DOHH2 (cell line): ENCODE results near the gene STARD13.

Experiments
- H3F3A ChIP-seq: fragments of 200-600 bp; sonication (generic), shearing (Covaris generic); 2 replicates; pipeline ENCODE4 v1.6.0; 2016; ENCODE audit warnings: antibody characterized with exemption, mild to moderate bottlenecking; ENCODE audit not compliant: control insufficient read depth, insufficient read depth
- H3K27ac ChIP-seq: fragments of 200-600 bp; sonication (generic); 2 replicates; pipeline ENCODE4 v1.5.1; 2014; ENCODE audit warnings: low read depth, mild to moderate bottlenecking, low read length, moderate library complexity
- H3K27me3 ChIP-seq: fragments of 200-600 bp; sonication (generic); 2 replicates; pipeline ENCODE4 v1.6.1; 2014; ENCODE audit warnings: mild to moderate bottlenecking, low read length, mixed read lengths; ENCODE audit not compliant: control insufficient read depth
- H3K36me3 ChIP-seq: fragments of 200-600 bp; sonication (generic); 2 replicates; pipeline ENCODE4 v1.6.1; 2014; ENCODE audit warnings: mild to moderate bottlenecking, low read length, moderate library complexity, mixed read lengths; ENCODE audit not compliant: control insufficient read depth
- H3K4me1 ChIP-seq: fragments of 200-600 bp; sonication (generic); 2 replicates; pipeline ENCODE4 v1.6.1; 2014; ENCODE audit warnings: mild to moderate bottlenecking, low read length, mixed read lengths; ENCODE audit not compliant: control insufficient read depth
- H3K4me2 ChIP-seq: fragments of 200-600 bp; sonication (generic); 2 replicates; pipeline ENCODE4 v1.6.0; 2014; ENCODE audit warnings: mild to moderate bottlenecking, low read length, moderate library complexity
- H3K4me3 ChIP-seq: fragments of 200-600 bp; sonication (generic); 2 replicates; pipeline ENCODE4 v1.5.1; 2014; ENCODE audit warnings: mild to moderate bottlenecking, low read length, mixed read lengths
- H3K79me2 ChIP-seq: fragments of 200-600 bp; sonication (generic); 2 replicates; pipeline ENCODE4 v1.6.1; 2014; ENCODE audit warnings: mild to moderate bottlenecking, low read length, mixed read lengths; ENCODE audit not compliant: control insufficient read depth
- H3K9me2 ChIP-seq: fragments of 200-600 bp; sonication (generic); replicated peaks from 2 replicates; pipeline ENCODE4 v1.6.1; 2014; ENCODE audit warnings: mild to moderate bottlenecking, low read length, mixed read lengths; ENCODE audit not compliant: control insufficient read depth
- H3K9me3 ChIP-seq: fragments of 200-600 bp; sonication (generic); 2 replicates; pipeline ENCODE4 v1.6.1; 2014; ENCODE audit warnings: antibody characterized with exemption, low read length, mixed read lengths; ENCODE audit not compliant: control insufficient read depth, insufficient read depth
- H4K20me1 ChIP-seq: fragments of 200-600 bp; sonication (generic); 2 replicates; pipeline ENCODE4 v1.6.0; 2014; ENCODE audit warnings: low read depth, mild to moderate bottlenecking, antibody characterized with exemption, low read length, moderate library complexity; ENCODE audit not compliant: control insufficient read depth, insufficient read depth
- EZH2phosphoT487 ChIP-seq: fragments of 200-600 bp; sonication (generic); IDR thresholded peaks from 2 replicates; pipeline ENCODE4 v1.6.1; 2017; ENCODE audit warnings: borderline replicate concordance, mild to moderate bottlenecking, antibody characterized with exemption, low read length, moderate library complexity, mixed read lengths
- TF ChIP-seq, protein P1 (sequence below): fragments of 200-600 bp; sonication (generic); IDR thresholded peaks from one replicate; pipeline ENCODE4 v1.5.1; 2014; ENCODE audit warnings: antibody characterized with exemption, mild to moderate bottlenecking, low read depth, low read length; ENCODE audit not compliant: poor library complexity, severe bottlenecking

Gene STARD13

DNA sequence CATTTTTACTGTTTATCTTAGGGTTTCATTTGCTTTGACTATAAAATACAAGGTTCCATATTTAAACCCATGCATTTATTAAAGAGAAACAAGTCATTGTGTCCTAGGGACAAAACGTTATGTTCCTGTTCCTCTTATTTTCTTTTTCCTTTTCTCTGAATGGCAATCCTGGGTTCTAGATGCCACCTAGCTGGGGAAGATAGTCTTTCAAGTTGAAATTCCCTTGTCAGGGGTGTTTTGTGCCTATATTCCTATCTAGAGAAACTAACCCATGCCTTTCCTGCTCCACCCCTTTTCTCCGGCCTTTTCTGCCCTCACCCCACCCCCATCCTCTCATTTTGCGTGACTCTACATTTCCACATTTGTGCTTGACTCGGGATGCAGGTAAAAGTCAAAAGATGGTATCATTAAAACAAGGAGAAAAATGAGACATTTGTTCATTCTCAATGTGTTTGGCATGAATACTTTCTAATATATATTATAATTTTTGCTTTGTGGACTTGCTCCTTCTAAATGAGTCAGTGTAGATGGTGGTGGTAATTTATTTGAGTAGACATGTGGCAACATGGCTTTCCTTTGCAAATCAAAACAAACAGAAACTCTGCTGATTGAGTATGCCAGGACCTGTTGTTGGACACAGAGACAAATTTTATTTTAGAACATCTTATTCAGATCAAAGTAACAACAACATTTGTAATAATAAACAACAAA lies 26.8 kb upstream of the STARD13 start:
- Histone ChIP-seq H3F3A (no peaks in the 10 kb centered on the region), H3K9me3 (no peaks in the 10 kb centered on the region), H3K27ac (no peak overlapping the region), H3K4me2 (no peak overlapping the region), H3K4me3 (no peak overlapping the region), H4K20me1 (no peaks in the 10 kb centered on the region), H3K36me3 (no peaks in the 10 kb centered on the region), H3K79me2 (no peaks in the 10 kb centered on the region), H3K4me1 (no peaks in the 10 kb centered on the region), H3K27me3 (no peaks in the 10 kb centered on the region), H3K9me2 (no peaks in the 10 kb centered on the region)
- TF ChIP-seq EZH2phosphoT487, result no peak
- TF ChIP-seq, protein P1, sequence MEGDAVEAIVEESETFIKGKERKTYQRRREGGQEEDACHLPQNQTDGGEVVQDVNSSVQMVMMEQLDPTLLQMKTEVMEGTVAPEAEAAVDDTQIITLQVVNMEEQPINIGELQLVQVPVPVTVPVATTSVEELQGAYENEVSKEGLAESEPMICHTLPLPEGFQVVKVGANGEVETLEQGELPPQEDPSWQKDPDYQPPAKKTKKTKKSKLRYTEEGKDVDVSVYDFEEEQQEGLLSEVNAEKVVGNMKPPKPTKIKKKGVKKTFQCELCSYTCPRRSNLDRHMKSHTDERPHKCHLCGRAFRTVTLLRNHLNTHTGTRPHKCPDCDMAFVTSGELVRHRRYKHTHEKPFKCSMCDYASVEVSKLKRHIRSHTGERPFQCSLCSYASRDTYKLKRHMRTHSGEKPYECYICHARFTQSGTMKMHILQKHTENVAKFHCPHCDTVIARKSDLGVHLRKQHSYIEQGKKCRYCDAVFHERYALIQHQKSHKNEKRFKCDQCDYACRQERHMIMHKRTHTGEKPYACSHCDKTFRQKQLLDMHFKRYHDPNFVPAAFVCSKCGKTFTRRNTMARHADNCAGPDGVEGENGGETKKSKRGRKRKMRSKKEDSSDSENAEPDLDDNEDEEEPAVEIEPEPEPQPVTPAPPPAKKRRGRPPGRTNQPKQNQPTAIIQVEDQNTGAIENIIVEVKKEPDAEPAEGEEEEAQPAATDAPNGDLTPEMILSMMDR, result no peak

GRCh38 chr13:33311040-33311439 lies 25.5 kb upstream of the STARD13 start:
- Histone ChIP-seq H3K36me3 (no peaks in the 10 kb centered on the region), H3K27me3 (no peaks in the 10 kb centered on the region), H4K20me1 (no peaks in the 10 kb centered on the region), H3K27ac (no peak overlapping the region), H3K9me3 (no peaks in the 10 kb centered on the region), H3F3A (no peaks in the 10 kb centered on the region), H3K4me2 (no peak overlapping the region), H3K4me3 (no peak overlapping the region), H3K79me2 (no peaks in the 10 kb centered on the region), H3K4me1 (no peaks in the 10 kb centered on the region), H3K9me2 (no peaks in the 10 kb centered on the region)
- TF ChIP-seq, protein P1, result no peak
- no peak for TF ChIP-seq EZH2phosphoT487

- no peaks in the 10 kb centered on the region for H3F3A ChIP-seq
- no peaks in the 10 kb centered on the region for H4K20me1 ChIP-seq
- H3K27me3 ChIP-seq, result no peaks in the 10 kb centered on the region
- no peaks in the 10 kb centered on the region for H3K9me3 ChIP-seq
- H3K36me3 ChIP-seq, result no peaks in the 10 kb centered on the region
- H3K4me2 ChIP-seq, result no peak overlapping the region
- H3K79me2 ChIP-seq, result no peaks in the 10 kb centered on the region
- TF ChIP-seq, protein P1, result no peak
- no peak for TF ChIP-seq EZH2phosphoT487
- H3K4me3 ChIP-seq, result no peak overlapping the region
- no peaks in the 10 kb centered on the region for H3K9me2 ChIP-seq
- H3K27ac ChIP-seq, result no peak overlapping the region
- H3K4me1 ChIP-seq, result no peaks in the 10 kb centered on the region
Measured at GRCh38 chr13:33310245-33311038, 24.9 kb upstream of the STARD13 start.
